ENCODE results near the gene PKNOX2. TPM values are rescaled to one million over a fixed set of nuclear protein-coding genes. Genes with fewer than 3 reads are reported as not detected.

The PKNOX2 gene
- total and polyA plus RNA-seq, 2 of the 8 experiments (the other 6 are each of a cell fraction or from before 2014, with no cell fraction given) = 2.0 TPM

GRCh38 chr11:125263268-125263790, 98.8 kb downstream of the PKNOX2 start (continued):
- TF ChIP-seq SAP30 (IDR thresholded peaks at IDR 0.05; ENCODE audit: insufficient read depth, insufficient replicate concordance, low read length) = no peak
- TF ChIP-seq CTBP2 (IDR thresholded peaks at IDR 0.05; ENCODE audit: borderline replicate concordance, insufficient read depth, insufficient read length, low read length) = no peak
- TF ChIP-seq RFX5 (IDR thresholded peaks at IDR 0.05; ENCODE audit: borderline replicate concordance, low read depth, low read length) = no peak
- no peak for TF ChIP-seq SIRT6 (IDR thresholded peaks at IDR 0.05; ENCODE audit: low read length)
- TF ChIP-seq CHD1 (IDR thresholded peaks at IDR 0.05; ENCODE audit: low read depth, low read length) = no peak
- TF ChIP-seq JUND (IDR thresholded peaks at IDR 0.05; ENCODE audit: low read length) = peak; percentile 59; the same call in 1 of the 2 replicates
- TF ChIP-seq TBP (IDR thresholded peaks at IDR 0.05; ENCODE audit: low read depth, low read length) = no peak
- no peak for TF ChIP-seq POLR2A (IDR thresholded peaks at IDR 0.05; ENCODE audit: control extremely low read depth in 1 of 2, low read depth in 2 of 2, low read length in 2 of 2)
- TF ChIP-seq BRCA1 (IDR thresholded peaks at IDR 0.05; ENCODE audit: low read depth, low read length) = no peak
- no peak for TF ChIP-seq CTCF (IDR thresholded peaks at IDR 0.05; ENCODE audit: control extremely low read depth in 1 of 3, insufficient read depth in 1 of 3, low read depth in 1 of 3, low read length in 3 of 3)
- peak in 1 of 2 experiments; percentile 15; a peak in 2 of 4 replicates for TF ChIP-seq RAD21 (IDR thresholded peaks at IDR 0.05 in 1 of 2, conservative IDR thresholded peaks at IDR 0.05 in 1 of 2; ENCODE audit: low read depth in 2 of 2, low read length in 2 of 2)
- no peak for TF ChIP-seq EZH2 (IDR thresholded peaks at IDR 0.05; ENCODE audit: low read depth, low read length, severe bottlenecking)
- TF ChIP-seq CBX8 (IDR thresholded peaks at IDR 0.05; ENCODE audit: borderline replicate concordance, low read depth, low read length) = no peak
- TF ChIP-seq GABPA (IDR thresholded peaks at IDR 0.05; ENCODE audit: borderline replicate concordance, insufficient read depth, low read length) = no peak
- TF ChIP-seq SP1 (IDR thresholded peaks at IDR 0.05; ENCODE audit: low read depth, low read length) = peak; percentile 73; the same call in 1 of the 2 replicates
- TF ChIP-seq NRF1 (IDR thresholded peaks at IDR 0.05; ENCODE audit: low read depth, low read length) = no peak
- TF ChIP-seq YY1 (IDR thresholded peaks at IDR 0.05; ENCODE audit: low read depth, low read length) = peak; percentile 51; the same call in 1 of the 2 replicates
- TF ChIP-seq GTF2F1 (IDR thresholded peaks at IDR 0.05; ENCODE audit: borderline replicate concordance, low read depth, low read length) = no peak
- no peak; the same call in 1 of the 2 replicates for TF ChIP-seq MAFK (IDR thresholded peaks at IDR 0.05; ENCODE audit: low read depth, low read length)
- TF ChIP-seq KDM1A (IDR thresholded peaks at IDR 0.05; ENCODE audit: borderline replicate concordance, low read length) = peak; percentile 46; the same call in 1 of the 2 replicates

Measured in H1 (cell line).